Endothelial cell of umbilical vein (primary cell): ENCODE measurements around the gene CLSTN1. TPM values are rescaled to one million over a fixed set of nuclear protein-coding genes. Genes with fewer than 3 reads are reported as not detected.

Experiments used
- BruUV-seq: library from RNA; stranded (reverse); fragments of 400-500 nt; replicated peaks from 2 replicates; lab custom pipeline; 2021; lab: Mats Ljungman, UMichigan
- CTCF ChIA-PET: fragments of 300-600, 350-600 bp; sonication (Branson Sonifier 250); formaldehyde crosslinking; loops from one replicate; lab custom pipeline; 2021; ENCODE audit warnings: antibody characterized with exemption, inconsistent platforms; lab: Charles Lee
- POLR2A ChIA-PET: fragments of 300-600, 350-600 bp; sonication (Branson Sonifier 250); formaldehyde crosslinking; loops from one replicate; lab custom pipeline; 2021; ENCODE audit warnings: antibody characterized with exemption, inconsistent platforms; lab: Charles Lee
- DNase-seq: peaks from one replicate; pipeline ENCODE4 v3.0.0-alpha.2; 2011; ENCODE audit warnings: low read depth, low spot score
- FAIRE-seq: peaks from 2 replicates; lab custom pipeline; 2011; peaks lifted over from hg19 to GRCh38; lab: Jason Lieb, UNC
- H2AFZ ChIP-seq: 2 replicates; pipeline ENCODE4 v1.6.0; 2012; ENCODE audit warnings: low read depth, low read length, control low read depth, inconsistent platforms
- H3K27ac ChIP-seq: 2 replicates; pipeline ENCODE4 v1.5.1; 2011; ENCODE audit warnings: low read depth, mild to moderate bottlenecking, control low read depth, low read length, moderate library complexity; ENCODE audit not compliant: insufficient read depth
- H3K27me3 ChIP-seq, 2 experiments: 2 replicates each; pipeline versions ENCODE4 v1.6.0 to v1.6.1; 2011; ENCODE audit warnings: low read length in 2 of 2, mixed read lengths in 1 of 2; ENCODE audit not compliant: control insufficient read depth in 2 of 2, insufficient read depth in 2 of 2
- H3K36me3 ChIP-seq, 2 experiments: 2 replicates in 1 of 2; 3 replicates in 1 of 2; pipeline ENCODE4 v1.5.1; 2011; ENCODE audit warnings: low read length in 2 of 2, mild to moderate bottlenecking in 1 of 2, moderate library complexity in 1 of 2; ENCODE audit not compliant: control insufficient read depth in 2 of 2, insufficient read depth in 2 of 2; ENCODE audit errors: extremely low read depth in 1 of 2
- H3K4me1 ChIP-seq: 3 replicates; pipeline ENCODE4 v1.5.1; 2011; ENCODE audit warnings: mild to moderate bottlenecking, low read length; ENCODE audit not compliant: control insufficient read depth, insufficient read depth; ENCODE audit errors: extremely low read depth
- H3K4me2 ChIP-seq: 2 replicates; pipeline ENCODE4 v1.6.1; 2011; ENCODE audit warnings: low read length, control low read depth, mixed read lengths; ENCODE audit not compliant: insufficient read depth
- H3K4me3 ChIP-seq, 3 experiments: fragments of 200-600 bp in 1 of 3; sonication (generic), shearing (Covaris generic) in 1 of 3; replicated peaks in 1 of 3; 2 replicates each; pipeline ENCODE4 v1.5.1; 2011 to 2016; ENCODE audit warnings: control low read depth in 3 of 3, low read length in 3 of 3, mild to moderate bottlenecking in 2 of 3, inconsistent platforms in 1 of 3, low read depth in 1 of 3, moderate library complexity in 1 of 3; ENCODE audit not compliant: insufficient read depth in 1 of 3
- H3K79me2 ChIP-seq: 2 replicates; pipeline ENCODE4 v1.6.0; 2012; ENCODE audit warnings: low read length, inconsistent platforms; ENCODE audit not compliant: control insufficient read depth, insufficient read depth
- H3K9ac ChIP-seq: replicated peaks from 2 replicates; pipeline ENCODE3; 2011; ENCODE audit warnings: low read length, control low read depth; ENCODE audit not compliant: insufficient read depth; ENCODE audit errors: extremely low read depth
- H3K9me1 ChIP-seq: replicated peaks from 3 replicates; pipeline ENCODE4 v1.6.0; 2011; ENCODE audit warnings: mild to moderate bottlenecking, low read length; ENCODE audit not compliant: control insufficient read depth, insufficient read depth; ENCODE audit errors: extremely low read depth
- H3K9me3 ChIP-seq: replicated peaks from 2 replicates; pipeline ENCODE4 v1.5.1; 2012; ENCODE audit warnings: low read length, inconsistent platforms; ENCODE audit not compliant: control insufficient read depth, insufficient read depth
- H4K20me1 ChIP-seq: replicated peaks from 2 replicates; pipeline ENCODE3; 2011; ENCODE audit warnings: mild to moderate bottlenecking, low read length; ENCODE audit not compliant: control insufficient read depth, insufficient read depth; ENCODE audit errors: extremely low read depth
- CTCF ChIP-seq, 2 donors: IDR thresholded peaks; 1 replicate in 1 of 2; 2 replicates in 1 of 2; pipeline ENCODE4 v1.5.1; 2011; ENCODE audit warnings: low read length in 2 of 2, mild to moderate bottlenecking in 2 of 2, moderate library complexity in 2 of 2, control low read depth in 1 of 2, inconsistent platforms in 1 of 2, low read depth in 1 of 2; ENCODE audit not compliant: insufficient read depth in 1 of 2; ENCODE audit errors: extremely low read depth in 1 of 2
- MAX ChIP-seq: IDR thresholded peaks from 2 replicates; pipeline ENCODE4 v1.6.1; 2011; ENCODE audit not compliant: insufficient read depth, insufficient read length
- POLR2A ChIP-seq: IDR thresholded peaks from 2 replicates; pipeline ENCODE4 v1.6.1; 2012; ENCODE audit warnings: low read depth, mild to moderate bottlenecking, control low read depth, low read length
- dilution Hi-C: fragments of 300-500 bp; cut with MboI; formaldehyde crosslinking; loops from one replicate; pipeline ENCODE4 v1.15.0; 2019; ENCODE audit warnings: low sequenced_read_pairs; ENCODE audit not compliant: extremely low pct_ligation_motif_present
- intact Hi-C: fragments of 100-400 bp; cut with micrococcal nuclease; formaldehyde crosslinking; loops from one replicate; pipeline ENCODE4 v1.10.0; 2022
- polyA plus RNA-seq, 4 experiments: library from polyadenylated mRNA; depleted of rRNA in 3 of 4; stranded (reverse) in 3 of 4; unstranded in 1 of 4; fragments of >200 nt; gene quantifications; 2 replicates each; pipeline versions ENCODE4 v1.2.1 to v1.2.3, GENCODE V29; 2011 to 2012; ENCODE audit warnings: missing spikeins in 1 of 4
- total RNA-seq: library from RNA; stranded (reverse); gene quantifications from 2 replicates; pipeline ENCODE4 v1.2.3, GENCODE V29; 2021

CLSTN1 gene
- total and polyA plus RNA-seq, 2 donors (not counting 3 experiments of a cell fraction or from before 2014, with no cell fraction given): 49.1 to 130 TPM

- Histone ChIP-seq H3K27ac (no peak overlapping the region), H3K4me3 (no peak overlapping the region), H3K79me2 (no peaks in the 10 kb centered on the region), H3K4me1 (no peaks in the 10 kb centered on the region), H3K4me2 (no peak overlapping the region), H3K9me3 (no peaks in the 10 kb centered on the region), H3K9ac (no peak overlapping the region), H4K20me1 (no peaks in the 10 kb centered on the region), H2AFZ (no peak overlapping the region), H3K36me3 (peaks cover 0 to 9% of the 10 kb centered on the region in 2 experiments), H3K27me3 (no peaks in the 10 kb centered on the region), H3K9me1 (no peaks in the 10 kb centered on the region)
- POLR2A ChIA-PET: no interaction called here
- CTCF ChIA-PET: interaction anchor here (0.6 to 7.6 kb wide), 9 partner anchors 10 to 581 kb away, joined by 3 to 77 read pairs (median 4); partner anchors contain the start of genes LZIC and NMNAT1
- DNase-seq: no peak
- dilution Hi-C loops: no loop called here
- TF ChIP-seq CTCF (IDR thresholded peaks at IDR 0.05; ENCODE audit: extremely low read depth in 1 of 2, insufficient read depth in 1 of 2, low read depth in 1 of 2, low read length in 2 of 2) (no peak), POLR2A (no peak), MAX (no peak)
- intact Hi-C loops: no loop called here
- no TSS peak for BruUV-seq
- FAIRE-seq: no peak
Observed at GRCh38 chr1:9872430-9873165, 48.8 kb upstream of the CLSTN1 start.
